Hindlimb muscle (tissue), 1 donor: ENCODE data around the gene UPK3A. TPM values are rescaled to one million over a fixed set of nuclear protein-coding genes. Genes with fewer than 3 reads are reported as not detected.
"Not testable (repeated sequence)": the region's sequence is repeated elsewhere in the genome, so short reads cannot be mapped to it uniquely, and the experiment has no call there.

ENCODE experiments used
- DNase-seq: peaks from one replicate; pipeline ENCODE4 v3.0.0-alpha.2; 2013
- polyA plus RNA-seq: library from polyadenylated mRNA; unstranded; fragments of 120-200 nt; gene quantifications from one replicate; pipeline ENCODE4 v1.2.1, GENCODE V29; 2013; ENCODE audit not compliant: insufficient read length

UPK3A gene
- polyA plus RNA-seq, 1 donor: not detected

DNA sequence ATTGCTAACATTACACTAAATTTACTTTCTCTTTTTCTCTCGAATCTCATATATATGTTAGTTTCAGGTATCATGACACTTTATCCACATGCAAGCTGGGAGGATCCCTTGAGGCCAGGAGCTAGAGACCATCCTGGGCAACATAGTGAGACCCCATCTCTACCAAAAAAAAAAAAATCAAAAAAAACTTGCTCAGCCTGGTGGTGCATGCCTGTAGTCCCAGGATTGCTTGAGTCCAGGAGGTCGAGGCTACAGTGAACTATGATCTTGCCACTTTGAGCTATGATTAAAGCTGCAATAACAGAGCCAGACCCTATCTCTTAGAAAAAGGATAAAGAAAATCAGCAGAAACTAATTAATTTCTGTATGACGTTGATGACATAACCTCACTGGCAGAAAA lies 3.7 kb upstream of the UPK3A start:
- DNase-seq: no peak

DNA sequence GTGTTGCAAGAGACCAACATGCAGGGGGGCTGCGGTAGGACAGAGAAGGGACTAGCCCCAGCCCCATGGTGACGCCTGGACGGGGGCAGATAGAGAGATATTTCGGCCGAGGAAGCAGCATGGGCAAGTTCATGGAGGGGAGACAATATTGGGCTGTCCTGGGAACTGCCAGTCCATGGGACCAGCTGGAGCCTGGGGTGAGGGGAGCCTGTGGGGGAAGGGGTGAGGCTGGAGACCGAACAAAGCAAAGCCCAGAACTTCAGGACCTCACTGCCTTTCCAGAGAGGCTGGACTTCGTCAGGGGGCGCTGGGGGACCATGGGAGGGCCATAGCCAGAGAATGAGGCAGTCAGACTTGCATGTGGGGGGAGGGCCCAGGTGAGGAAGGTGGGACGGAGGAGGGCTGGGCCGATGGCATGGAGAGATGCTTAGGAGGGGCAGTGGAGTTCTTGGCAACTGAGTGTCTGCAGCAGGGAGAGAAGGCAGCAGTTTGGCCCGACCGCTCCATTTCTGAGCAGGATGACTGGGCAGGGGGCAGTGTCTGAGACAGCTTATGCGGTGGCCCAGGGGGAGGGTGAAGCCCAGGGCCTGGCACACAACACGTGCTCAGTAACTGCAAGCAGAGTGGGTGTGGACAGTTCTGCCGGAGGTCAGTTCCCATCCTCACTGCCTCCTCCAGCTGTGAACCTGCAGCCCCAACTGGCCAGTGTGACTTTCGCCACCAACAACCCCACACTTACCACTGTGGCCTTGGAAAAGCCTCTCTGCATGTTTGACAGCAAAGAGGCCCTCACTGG lies 712 bp downstream of the UPK3A start:
- no peak for DNase-seq

DNA sequence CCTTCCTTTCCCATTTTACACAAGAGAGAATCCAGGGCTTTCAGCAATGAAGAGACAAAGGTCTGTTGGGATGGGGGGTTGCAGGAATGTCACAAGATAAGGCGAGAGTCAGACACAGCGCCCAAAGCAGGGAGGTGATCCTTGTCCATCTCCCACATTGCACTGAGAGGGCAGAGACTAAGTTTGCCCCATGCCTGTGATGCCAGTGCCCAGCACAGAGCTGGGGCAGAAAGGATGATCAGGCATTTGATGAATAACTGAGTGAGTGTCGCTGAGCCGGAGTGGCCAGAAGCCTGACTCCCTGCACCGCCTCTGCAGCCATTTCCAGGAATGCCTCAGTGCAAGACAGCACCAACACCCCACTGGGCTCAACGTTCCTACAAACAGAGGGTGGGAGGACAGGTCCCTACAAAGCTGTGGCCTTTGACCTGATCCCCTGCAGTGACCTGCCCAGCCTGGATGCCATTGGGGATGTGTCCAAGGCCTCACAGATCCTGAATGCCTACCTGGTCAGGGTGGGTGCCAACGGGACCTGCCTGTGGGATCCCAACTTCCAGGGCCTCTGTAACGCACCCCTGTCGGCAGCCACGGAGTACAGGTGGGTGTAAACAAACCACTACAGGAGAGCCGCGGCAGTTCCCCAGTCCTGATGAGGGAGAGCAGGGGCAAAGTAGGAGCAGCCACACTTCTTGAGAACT lies 2.3 kb downstream of the UPK3A start:
- DNase-seq: no peak

DNA sequence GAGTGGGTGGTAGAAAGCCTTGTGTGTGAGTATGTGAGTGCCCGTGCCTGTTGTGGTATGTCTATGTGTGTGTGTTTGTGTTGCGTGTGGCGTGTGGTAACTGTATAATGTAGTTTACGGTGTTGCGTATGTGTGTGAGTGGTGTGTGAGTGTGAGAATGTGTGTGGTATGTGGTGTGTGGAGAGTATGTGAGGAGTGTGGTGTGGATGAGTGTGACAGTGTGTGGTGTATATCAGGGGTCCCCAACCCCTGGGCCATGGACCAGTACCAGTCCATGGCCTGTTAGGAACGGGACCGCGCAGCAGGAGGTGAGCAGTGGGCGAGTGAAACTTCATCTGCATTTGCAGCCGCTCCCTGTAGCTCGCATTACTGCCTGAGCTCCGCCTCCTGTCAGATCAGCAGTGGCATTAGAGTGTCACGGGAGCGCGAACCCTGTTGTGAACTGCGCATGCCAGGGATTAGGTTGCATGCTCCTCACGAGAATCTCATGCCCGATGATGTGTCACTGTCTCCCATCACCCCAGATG lies 5.7 kb downstream of the UPK3A start:
- no peak for DNase-seq

DNA sequence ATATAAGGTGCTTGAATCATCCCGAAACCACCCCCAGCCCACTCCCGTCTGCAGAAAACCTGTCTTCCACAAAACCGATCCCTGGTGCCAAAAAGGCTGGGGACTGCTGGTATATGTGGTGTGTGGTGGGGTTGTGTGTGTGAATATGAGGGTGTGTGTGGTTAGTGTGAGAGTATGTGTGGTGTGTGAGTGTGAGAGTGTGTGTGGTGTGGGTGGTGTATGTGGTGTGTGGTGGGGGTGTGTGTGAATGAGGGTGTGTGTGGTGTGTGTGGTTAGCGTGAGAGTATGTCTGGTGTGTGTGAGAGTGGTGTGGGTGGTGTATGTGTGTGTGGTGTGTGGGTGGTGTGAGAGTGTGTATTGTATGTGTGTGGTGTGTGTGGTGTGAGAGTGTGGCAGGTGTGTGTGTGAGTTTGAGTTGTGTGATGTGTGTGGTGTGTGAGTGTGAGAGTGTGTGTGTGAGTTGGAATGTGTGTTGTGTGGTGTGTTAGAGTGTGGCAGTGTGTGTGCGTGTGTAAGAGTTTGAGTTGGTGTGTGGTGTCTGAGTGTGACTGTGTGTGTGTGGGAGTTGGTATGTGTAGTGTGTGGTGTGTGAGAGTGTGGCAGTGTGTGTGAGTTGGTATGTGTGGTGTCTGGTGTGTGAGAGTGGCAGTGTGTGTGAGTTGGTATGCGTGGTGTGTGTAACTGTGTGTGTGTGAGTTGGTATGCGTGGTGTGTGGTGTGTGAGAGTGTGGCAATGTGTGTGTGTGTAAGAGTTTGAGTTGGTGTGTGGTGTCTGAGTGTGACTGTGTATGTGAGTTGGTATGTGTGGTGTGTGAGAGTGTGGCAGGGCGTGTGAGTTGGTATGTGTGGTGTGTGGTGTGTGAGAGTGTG lies 6.5 kb downstream of the UPK3A start:
- DNase-seq: no peak

DNA sequence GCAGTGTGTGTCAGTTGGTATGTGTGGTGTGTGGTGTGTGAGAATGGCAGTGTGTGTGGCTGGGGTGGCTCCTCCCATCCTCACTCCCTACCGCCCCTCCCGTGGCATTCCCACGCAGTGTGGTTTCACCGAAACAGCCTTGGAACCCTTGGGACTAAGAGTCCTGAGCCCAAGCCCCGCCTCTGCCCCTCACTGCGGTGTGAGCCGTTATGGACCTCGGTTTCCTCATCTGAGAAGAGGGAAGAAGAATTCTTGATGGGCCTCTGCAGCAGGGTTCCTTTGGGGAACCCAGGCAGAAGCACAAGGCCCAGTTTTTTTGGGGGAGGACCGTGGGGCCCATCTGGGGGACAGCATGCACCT lies 7.2 kb downstream of the UPK3A start:
- no peak for DNase-seq

DNA sequence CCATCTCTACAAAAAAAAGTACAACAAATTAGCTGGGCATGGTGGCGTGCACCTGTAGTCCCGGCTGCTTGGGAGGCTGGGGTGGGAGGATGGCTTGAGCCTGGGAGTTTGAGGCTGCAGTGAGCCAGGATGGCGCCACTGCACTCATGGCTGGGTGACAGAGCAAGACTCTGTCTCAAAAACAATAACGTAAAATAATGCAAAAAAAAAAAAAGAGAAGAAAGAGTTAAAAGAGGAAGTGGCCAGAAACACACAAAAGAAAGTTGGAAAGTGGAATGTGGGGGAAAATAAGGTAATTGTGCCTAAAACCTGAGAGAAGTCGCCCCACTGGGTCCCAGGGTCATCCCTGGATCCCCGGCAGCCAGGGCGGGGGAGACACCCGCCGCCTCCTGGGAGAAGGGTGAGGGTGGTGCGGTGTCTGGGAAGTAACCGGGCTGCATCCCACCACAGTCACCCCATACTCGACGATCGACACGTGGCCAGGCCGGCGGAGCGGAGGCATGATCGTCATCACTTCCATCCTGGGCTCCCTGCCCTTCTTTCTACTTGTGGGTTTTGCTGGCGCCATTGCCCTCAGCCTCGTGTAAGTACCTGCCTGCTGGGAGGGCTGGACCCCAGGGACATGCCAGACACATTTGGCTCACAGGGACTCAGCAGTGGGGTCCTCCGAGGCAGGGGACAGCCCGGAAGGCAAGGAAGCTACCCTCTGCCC lies 8.1 kb downstream of the UPK3A start:
- no peak for DNase-seq

DNA sequence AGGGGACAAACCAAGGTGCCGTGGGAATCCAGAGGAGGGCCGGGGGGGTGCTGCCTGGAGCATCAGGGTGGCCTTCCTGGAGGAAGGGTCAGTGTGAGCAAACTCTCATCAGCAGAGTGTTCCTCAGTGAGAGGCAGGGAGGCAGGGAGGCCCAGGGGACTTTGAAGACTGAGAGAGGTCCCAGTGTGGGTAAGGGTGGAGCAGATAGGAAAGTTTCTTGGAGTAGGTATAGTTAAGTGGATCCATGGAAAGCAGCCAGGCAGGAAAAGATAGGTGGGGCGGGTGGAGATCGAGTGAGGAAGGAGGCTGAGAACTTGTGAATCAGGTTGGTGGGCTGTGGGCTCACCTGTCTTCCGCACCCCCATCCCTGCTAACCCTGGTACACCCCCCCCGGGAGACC lies 9.3 kb downstream of the UPK3A start:
- no peak for DNase-seq

DNA sequence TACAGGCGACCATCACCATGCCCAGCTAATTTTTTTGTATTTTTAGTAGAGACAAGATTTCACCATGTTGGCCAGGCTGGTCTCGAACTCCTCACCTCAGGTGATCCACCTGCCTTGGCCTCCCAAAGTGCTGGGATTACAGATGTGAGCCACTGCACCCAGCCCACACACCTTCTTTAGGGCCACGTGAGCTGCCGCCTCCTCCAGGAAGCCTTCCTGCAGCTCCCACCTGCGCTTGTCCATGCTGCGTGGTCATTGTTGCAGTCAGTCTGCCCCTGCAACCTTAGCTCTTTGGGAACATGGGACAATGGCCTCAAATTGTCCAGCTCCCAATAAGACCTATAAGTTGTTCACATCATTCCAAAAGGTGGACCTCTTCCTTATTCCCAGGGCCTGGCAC lies 10.3 kb downstream of the UPK3A start:
- DNase-seq: not testable (repeated sequence)

DNA sequence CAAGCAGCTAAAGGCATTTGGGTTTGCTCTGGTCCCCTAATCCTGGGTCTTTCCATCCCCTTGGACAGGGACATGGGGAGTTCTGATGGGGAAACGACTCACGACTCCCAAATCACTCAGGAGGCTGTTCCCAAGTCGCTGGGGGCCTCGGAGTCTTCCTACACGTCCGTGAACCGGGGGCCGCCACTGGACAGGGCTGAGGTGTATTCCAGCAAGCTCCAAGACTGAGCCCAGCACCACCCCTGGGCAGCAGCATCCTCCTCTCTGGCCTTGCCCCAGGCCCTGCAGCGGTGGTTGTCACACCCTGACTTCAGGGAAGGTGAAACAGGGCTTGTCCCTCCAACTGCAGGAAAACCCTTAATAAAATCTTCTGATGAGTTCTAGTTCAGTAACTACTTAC lies 10.7 kb downstream of the UPK3A start:
- DNase-seq: no peak

DNA sequence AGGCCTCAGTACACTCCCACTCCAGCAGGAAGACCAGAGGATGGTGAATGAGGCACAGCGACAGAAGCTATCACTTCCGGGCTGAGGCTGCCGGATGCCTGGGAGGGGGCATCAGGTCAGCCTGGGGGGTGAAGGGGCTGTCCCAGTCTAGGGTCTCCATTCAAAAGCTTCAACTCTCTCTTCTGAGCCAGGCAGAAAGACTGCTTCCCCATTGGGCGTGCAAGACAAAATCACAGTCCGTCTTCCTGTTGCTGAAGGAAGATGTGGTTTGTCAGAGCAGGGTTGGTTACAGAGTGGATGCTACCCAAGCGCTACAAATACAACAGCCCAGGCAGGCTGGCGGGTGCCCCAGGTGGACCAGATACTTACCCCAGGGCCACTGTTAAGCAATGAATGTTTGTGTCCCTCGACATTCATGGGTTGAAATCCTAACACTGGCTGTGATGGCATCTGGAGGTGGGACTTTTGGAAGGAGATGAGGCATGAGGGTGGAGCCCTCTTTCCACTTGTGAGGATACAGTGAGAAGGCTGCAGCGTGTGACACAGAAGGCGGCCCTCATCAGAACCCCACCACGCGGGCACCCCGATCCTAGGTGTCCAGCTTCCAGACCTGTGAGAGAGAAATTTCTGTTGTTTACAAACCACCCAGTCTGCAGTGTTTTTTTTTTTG lies 12.0 kb downstream of the UPK3A start:
- DNase-seq: no peak

DNA sequence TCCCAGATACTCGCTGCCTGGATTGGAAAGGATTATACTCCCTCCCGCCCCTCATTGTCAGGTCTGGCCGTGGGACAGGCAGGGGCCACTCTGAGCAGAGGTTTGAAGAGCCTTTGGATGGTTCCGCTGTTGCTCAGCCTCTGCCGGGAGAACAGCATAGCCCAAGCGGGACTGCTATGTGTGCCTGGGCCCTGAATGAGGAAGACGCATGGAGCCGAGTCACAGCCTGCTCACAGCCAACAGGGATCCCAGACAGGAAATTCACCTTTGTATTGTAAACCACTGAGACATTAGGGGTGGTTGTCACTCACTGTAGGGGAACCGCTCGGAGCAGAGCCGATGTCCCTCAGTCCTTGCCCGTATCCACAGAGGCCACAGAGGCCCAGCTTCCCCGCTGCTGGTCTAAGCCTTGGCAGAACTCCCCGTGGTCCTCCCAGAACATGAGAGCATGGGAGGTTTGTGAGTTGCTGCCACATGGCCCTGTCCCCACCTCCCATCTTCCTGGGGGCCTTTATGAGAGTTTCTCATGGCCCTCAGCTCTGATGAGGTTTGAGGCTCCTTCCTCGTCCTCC lies 14.3 kb downstream of the UPK3A start:
- no peak for DNase-seq

DNA sequence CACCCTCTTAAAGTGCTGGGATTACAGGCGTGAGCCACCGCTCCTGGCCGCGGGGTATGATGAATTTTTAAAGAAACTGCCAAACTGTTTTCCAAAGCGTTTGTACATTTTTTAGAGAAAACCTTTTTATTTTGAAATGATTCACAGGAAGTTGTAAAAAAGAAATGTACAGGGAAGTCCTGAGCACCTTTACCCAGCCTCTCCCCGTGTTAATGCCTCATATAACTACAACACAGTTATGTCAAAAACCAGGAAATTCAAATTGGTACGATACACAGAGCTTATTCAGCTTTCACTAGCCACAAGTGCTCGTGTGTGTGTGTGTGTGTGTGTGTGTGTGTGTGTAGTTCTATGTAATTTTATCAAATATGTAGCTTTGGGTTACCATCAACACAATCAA lies 18.0 kb downstream of the UPK3A start:
- DNase-seq: no peak

DNA sequence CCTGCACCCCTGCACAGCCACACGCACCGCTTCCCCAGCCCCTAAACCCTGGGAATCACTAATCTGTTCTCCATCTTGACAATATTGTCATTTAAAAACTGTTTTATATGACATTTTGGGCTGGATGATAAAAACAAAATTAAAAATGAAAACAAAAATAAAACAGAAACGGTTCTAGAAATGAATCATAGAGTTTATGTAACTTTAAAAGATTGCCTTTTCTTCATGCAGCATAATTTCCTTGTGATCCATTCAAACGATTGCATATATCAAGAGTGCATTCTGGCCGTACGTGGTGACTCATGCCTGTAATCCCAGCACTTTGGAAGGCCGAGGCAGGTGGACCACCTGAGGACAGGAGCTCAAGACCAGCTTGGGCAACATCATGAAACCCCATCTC lies 18.4 kb downstream of the UPK3A start:
- no peak for DNase-seq

DNA sequence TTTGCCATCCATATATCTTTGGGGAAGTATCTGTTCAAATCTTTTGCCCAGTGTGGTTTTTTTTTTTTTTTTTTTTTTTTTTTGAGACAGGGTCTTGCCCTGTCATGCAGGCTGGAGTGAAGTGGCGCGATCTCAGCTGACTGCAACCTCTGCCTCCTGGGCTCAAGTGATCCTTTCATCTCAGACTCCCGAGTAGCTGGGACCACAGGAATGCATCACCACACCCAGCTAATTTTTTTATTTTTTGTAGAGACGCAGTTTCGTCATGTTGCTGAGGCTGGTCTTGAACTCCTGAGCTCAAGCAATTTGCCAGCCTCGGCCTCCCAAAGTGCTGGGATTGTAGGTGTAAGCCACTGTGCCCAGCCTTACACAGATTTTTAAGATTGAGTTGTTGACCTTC lies 20.2 kb downstream of the UPK3A start:
- DNase-seq: no peak

DNA sequence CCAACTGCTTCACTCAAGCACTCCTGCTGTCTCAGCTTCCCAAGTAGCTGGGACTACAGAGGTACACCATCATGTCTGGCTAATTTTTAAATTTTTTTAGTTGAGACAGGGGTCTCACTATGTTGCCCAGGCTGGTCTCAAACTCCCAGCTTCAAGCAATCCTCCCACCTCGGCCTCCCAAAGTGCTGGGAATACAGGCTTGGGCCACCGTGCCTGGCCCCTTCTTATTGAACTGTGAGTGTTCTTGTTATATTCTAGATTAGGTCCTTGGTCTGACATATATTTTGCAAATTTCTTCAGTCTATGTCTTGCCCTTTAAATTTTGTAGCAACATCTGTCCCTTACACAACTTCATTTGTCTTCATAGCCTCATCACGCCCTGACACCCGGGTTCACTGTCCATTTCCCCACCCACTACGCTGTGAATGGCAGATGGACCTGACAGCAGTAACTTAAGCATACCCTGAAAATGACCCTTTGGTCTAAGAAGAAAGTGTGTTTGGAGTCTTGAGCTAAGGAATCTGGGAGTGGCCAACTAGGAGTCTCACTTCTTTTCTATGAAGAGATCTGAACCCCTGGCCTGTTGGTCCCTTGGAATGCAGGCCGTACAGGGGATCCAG lies 20.8 kb downstream of the UPK3A start:
- no peak for DNase-seq

DNA sequence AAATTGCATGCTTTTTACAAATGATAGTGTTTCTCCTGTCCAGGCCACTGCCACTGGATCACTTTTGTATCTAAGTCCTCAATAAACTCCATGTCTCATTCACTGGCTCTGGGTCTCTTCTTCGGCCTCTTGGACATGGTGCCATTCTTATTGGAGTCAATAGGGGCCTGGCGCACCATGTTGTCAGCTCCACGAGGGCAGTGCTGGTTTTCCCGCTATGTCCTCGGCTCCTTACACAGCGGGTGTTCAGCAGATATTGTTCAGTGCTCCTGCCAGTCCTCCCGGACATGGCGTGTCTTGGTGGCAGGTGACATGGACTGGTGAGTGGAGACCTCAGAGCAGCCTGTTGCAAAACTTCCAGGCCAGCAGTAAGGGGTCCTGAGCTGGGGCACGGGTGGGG lies 21.4 kb downstream of the UPK3A start:
- DNase-seq: no peak

DNA sequence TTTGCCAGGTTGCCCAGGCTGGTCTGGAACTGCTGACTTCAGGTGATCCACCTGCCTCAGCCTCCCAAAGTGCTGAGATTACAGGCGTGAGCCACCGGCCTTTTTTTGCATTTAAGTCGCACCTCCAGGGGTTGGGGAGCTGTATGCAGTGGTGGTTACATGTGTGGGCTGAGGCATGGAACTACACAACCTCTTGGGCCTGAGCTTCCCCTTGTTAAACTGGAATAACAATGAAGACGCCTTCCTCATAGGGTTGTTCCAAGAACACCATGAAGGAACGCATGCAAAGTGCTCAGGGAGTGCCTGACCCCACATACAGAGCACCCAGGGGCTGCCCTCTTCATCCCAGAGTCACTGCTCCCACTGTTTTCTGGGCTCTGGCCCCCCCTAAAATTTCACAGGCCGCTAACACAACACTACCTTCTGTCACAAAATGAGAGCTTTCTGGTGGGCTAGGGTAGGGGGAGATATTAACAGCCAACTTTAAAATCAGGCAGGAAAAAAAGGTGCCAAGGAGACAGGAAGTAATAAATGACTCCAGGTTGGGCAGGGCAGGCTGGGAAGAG lies 23.7 kb downstream of the UPK3A start:
- no peak for DNase-seq

DNA sequence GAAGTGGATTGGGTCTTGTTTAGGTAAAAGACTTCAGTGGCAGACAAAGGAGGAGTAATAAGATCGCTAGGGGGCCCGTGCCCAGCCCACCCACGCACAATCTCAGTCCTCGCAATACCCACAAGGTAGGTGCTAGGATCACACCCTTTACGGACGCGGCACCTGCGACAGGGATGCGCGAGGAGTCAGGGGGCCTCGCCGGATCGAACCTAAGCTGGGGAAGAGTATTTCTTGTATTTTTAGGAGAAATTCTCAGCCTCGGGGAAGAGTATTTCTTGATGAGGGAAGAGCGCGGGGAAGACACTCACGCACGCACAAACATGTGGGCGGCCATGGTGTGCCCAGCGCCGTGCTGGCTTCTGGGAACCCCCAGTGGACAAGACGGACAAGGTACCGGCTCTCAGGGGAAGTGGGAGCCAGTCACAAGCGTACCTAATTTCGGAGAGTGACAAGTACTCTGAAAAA lies 24.2 kb downstream of the UPK3A start:
- no peak for DNase-seq

DNA sequence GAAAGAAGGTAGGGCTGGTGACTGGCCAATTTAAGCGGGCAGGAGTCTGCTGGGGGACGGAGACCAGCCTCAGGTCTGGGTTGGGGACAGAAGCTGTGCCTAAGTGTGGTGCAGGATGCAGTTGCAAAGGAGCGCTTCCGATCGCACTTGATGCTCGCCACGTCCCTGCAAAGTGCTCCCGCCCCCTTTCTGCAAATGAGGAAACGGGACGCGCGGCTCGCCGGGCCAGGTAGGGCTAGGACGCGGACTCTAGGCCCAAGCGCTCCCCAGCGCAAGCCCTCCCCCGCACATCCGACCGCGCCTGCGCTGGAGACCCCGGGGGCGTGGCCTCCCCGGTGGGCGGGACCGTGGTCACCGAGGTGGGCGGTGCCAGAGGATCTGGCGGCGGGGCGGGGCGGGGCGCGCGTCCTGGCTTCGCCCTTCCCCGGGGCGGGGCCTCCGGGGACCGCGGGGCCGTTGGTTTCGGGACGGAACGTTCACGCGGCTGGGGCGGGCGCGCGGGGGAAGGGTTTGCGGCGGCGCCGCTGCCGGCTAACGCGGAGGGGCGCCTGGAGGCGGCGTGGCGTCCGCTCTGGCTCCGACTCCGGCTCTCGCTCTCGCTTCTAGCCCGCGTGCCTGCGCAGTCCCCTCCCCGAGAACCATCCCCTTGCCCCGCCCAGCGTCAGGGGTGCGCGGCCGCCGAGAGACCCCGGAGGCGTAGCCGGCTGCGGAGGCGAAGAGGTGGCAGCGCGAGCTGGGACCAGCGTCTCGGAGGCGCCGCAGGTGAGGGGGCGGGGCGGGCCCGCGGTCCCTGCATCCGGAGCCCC lies 24.9 kb downstream of the UPK3A start, which contains the start of gene FAM118A:
Gene FAM118A, plus strand, starts transcription at position 513 of the 806 bp plus-strand sequence. CDS start 12,446 bp downstream, outside the sequence.
- DNase-seq: peak; percentile 96
